GM21619 (cell line): ENCODE measurements around the gene ABCA1.
"Not testable (repeated sequence)": the region's sequence is repeated elsewhere in the genome, so short reads cannot be mapped to it uniquely, and the experiment has no call there.

ENCODE experiments used
- ATAC-seq: cut with Tn5 transposase; IDR thresholded peaks from one replicate; pipeline ENCODE4 v1.9.1; 2021; ENCODE audit not compliant: unreplicated experiment

Gene ABCA1

GRCh38 chr9:104871961-104872527 is 55.9 kb downstream of the ABCA1 start:
- no peak for ATAC-seq

- ATAC-seq, result no peak
Measured at GRCh38 chr9:104869811-104870210, 58.1 kb downstream of the ABCA1 start.

- ATAC-seq, result peak; percentile 90
Measured at GRCh38 chr9:104868687-104869404, 59.1 kb downstream of the ABCA1 start.

GRCh38 chr9:104868303-104868686 is 59.7 kb downstream of the ABCA1 start:
- no peak for ATAC-seq

- ATAC-seq, result no peak
Measured at GRCh38 chr9:104866191-104866590, 61.8 kb downstream of the ABCA1 start.

GRCh38 chr9:104864675-104865104 is 63.3 kb downstream of the ABCA1 start:
- ATAC-seq, result no peak

- peak; percentile 93 for ATAC-seq
Measured at GRCh38 chr9:104863180-104863883, 64.6 kb downstream of the ABCA1 start.

GRCh38 chr9:104861397-104861796 is 66.6 kb downstream of the ABCA1 start:
- no peak for ATAC-seq

- ATAC-seq, result no peak
Measured at GRCh38 chr9:104860263-104860662, 67.7 kb downstream of the ABCA1 start.

GRCh38 chr9:104858846-104859245 is 69.1 kb downstream of the ABCA1 start:
- ATAC-seq, result no peak

GRCh38 chr9:104858271-104858670 is 69.7 kb downstream of the ABCA1 start:
- no peak for ATAC-seq

GRCh38 chr9:104856413-104856941 is 71.5 kb downstream of the ABCA1 start:
- no peak for ATAC-seq

- no peak for ATAC-seq
Measured at GRCh38 chr9:104855807-104856206, 72.1 kb downstream of the ABCA1 start.

- not testable (repeated sequence) for ATAC-seq
Measured at GRCh38 chr9:104855258-104855657, 72.7 kb downstream of the ABCA1 start.

- no peak for ATAC-seq
Measured at GRCh38 chr9:104854613-104855012, 73.3 kb downstream of the ABCA1 start.

GRCh38 chr9:104853683-104854082 is 74.3 kb downstream of the ABCA1 start:
- no peak for ATAC-seq

- ATAC-seq, result no peak
Measured at GRCh38 chr9:104853159-104853558, 74.8 kb downstream of the ABCA1 start.

- ATAC-seq, result no peak
Measured at GRCh38 chr9:104851546-104851920, 76.4 kb downstream of the ABCA1 start.

GRCh38 chr9:104850786-104851545 is 77.0 kb downstream of the ABCA1 start:
- no peak for ATAC-seq

- ATAC-seq, result no peak
Measured at GRCh38 chr9:104849023-104849422, 78.9 kb downstream of the ABCA1 start.

GRCh38 chr9:104844710-104845109 is 83.2 kb downstream of the ABCA1 start:
- no peak for ATAC-seq
